Liver (tissue), 9 donors: ENCODE results near the gene TRMT2A. TPM values are rescaled to one million over a fixed set of nuclear protein-coding genes. Genes with fewer than 3 reads are reported as not detected.

ENCODE experiments used
- DNase-seq: peaks from one replicate; pipeline ENCODE4 v3.0.0-alpha.2; 2017; ENCODE audit warnings: low spot score
- H3K27ac ChIP-seq, 2 donors: one replicate each; pipeline ENCODE4 v1.7.0; 2013; ENCODE audit warnings: inconsistent platforms in 2 of 2, low read length in 2 of 2, control low read depth in 1 of 2, low read depth in 1 of 2, mild to moderate bottlenecking in 1 of 2
- H3K27me3 ChIP-seq, 4 donors: one replicate each; pipeline versions ENCODE4 v1.6.1 to v1.7.0; 2013; ENCODE audit warnings: low read length in 3 of 4, inconsistent platforms in 1 of 4, mild to moderate bottlenecking in 1 of 4, moderate library complexity in 1 of 4; ENCODE audit not compliant: control insufficient read depth in 4 of 4, insufficient read depth in 4 of 4
- H3K36me3 ChIP-seq, 4 donors: one replicate each; pipeline versions ENCODE4 v1.6.1 to v1.7.0; 2013; ENCODE audit warnings: low read length in 3 of 4, mild to moderate bottlenecking in 3 of 4, low read depth in 1 of 4, moderate library complexity in 1 of 4; ENCODE audit not compliant: control insufficient read depth in 4 of 4, insufficient read depth in 3 of 4
- H3K4me1 ChIP-seq, 4 donors: one replicate each; pipeline versions ENCODE4 v1.6.1 to v1.7.0; 2013; ENCODE audit warnings: low read length in 3 of 4, mild to moderate bottlenecking in 3 of 4, moderate library complexity in 1 of 4; ENCODE audit not compliant: control insufficient read depth in 4 of 4, insufficient read depth in 4 of 4
- H3K4me3 ChIP-seq, 3 donors: one replicate each; pipeline versions ENCODE4 v1.6.1 to v1.7.0; 2013; ENCODE audit warnings: low read length in 3 of 3, control low read depth in 1 of 3, low read depth in 1 of 3, mild to moderate bottlenecking in 1 of 3
- H3K9ac ChIP-seq, 2 donors: one replicate each; pipeline ENCODE4 v1.7.0; 2013; ENCODE audit warnings: low read length in 2 of 2, mild to moderate bottlenecking in 2 of 2, moderate library complexity in 2 of 2, control low read depth in 1 of 2, low read depth in 1 of 2
- H3K9me3 ChIP-seq, 4 donors: one replicate each; pipeline versions ENCODE4 v1.6.1 to v1.7.0; 2013; ENCODE audit warnings: low read length in 3 of 4; ENCODE audit not compliant: control insufficient read depth in 4 of 4
- CTCF ChIP-seq: fragments of 150-350 bp; IDR thresholded peaks from 2 replicates; pipeline ENCODE4 v1.5.1; 2017; ENCODE audit warnings: improper control_type of control experiment, low read depth, low read length; ENCODE audit not compliant: missing input control
- FOXA1 ChIP-seq: IDR thresholded peaks from 2 replicates; pipeline ENCODE4 v1.6.1; 2016; ENCODE audit warnings: antibody characterized with exemption
- FOXA2 ChIP-seq: IDR thresholded peaks from 2 replicates; pipeline ENCODE4 v1.6.1; 2016; ENCODE audit warnings: antibody characterized with exemption
- HNF4A ChIP-seq, 2 donors: conservative IDR thresholded peaks; 2 replicates each; pipeline ENCODE4 v1.6.1; 2016; ENCODE audit warnings: antibody characterized with exemption in 2 of 2, mild to moderate bottlenecking in 2 of 2
- HNF4G ChIP-seq: IDR thresholded peaks from 2 replicates; pipeline ENCODE4 v1.6.1; 2016; ENCODE audit warnings: antibody characterized with exemption
- JUND ChIP-seq, 2 donors: IDR thresholded peaks; 2 replicates each; pipeline ENCODE4 v1.6.1; 2016; ENCODE audit warnings: antibody characterized with exemption in 2 of 2
- MAX ChIP-seq: IDR thresholded peaks from 2 replicates; pipeline ENCODE4 v1.6.1; 2016; ENCODE audit warnings: antibody characterized with exemption
- NR2F2 ChIP-seq: IDR thresholded peaks from 2 replicates; pipeline ENCODE4 v1.6.1; 2016; ENCODE audit warnings: antibody characterized with exemption
- RAD21 ChIP-seq, 2 donors: IDR thresholded peaks; 2 replicates each; pipeline ENCODE4 v1.6.1; 2016; ENCODE audit warnings: antibody characterized with exemption in 2 of 2, mild to moderate bottlenecking in 2 of 2
- REST ChIP-seq: IDR thresholded peaks from 2 replicates; pipeline ENCODE4 v1.6.1; 2016; ENCODE audit warnings: antibody characterized with exemption, mild to moderate bottlenecking
- RXRA ChIP-seq, 2 donors: IDR thresholded peaks; 2 replicates each; pipeline ENCODE4 v1.6.1; 2017 to 2018; ENCODE audit warnings: antibody characterized with exemption in 2 of 2, mild to moderate bottlenecking in 1 of 2
- SP1 ChIP-seq: IDR thresholded peaks from 2 replicates; pipeline ENCODE4 v1.6.1; 2018; ENCODE audit warnings: antibody characterized with exemption, mild to moderate bottlenecking
- TAF1 ChIP-seq: conservative IDR thresholded peaks from 2 replicates; pipeline ENCODE4 v1.6.1; 2016; ENCODE audit warnings: antibody characterized with exemption, mild to moderate bottlenecking
- YY1 ChIP-seq: IDR thresholded peaks from 2 replicates; pipeline ENCODE4 v1.6.1; 2016; ENCODE audit warnings: antibody characterized with exemption, mild to moderate bottlenecking
- WGBS: extraction: QIAGEN DNeasy Blood & Tissue Kit; methylation state at CpG from one replicate; pipeline ENCODE4 v1.1.7; 2013; 5-methylcytosine and 5-hydroxymethylcytosine counted together
- polyA plus RNA-seq, 2 donors: library from polyadenylated mRNA; stranded (reverse) in 1 of 2; unstranded in 1 of 2; fragments of 200-250 nt in 1 of 2; fragments of >200 nt in 1 of 2; fragmentation: Nextera tagmentation in 1 of 2; extraction: Ambion mirVana in 1 of 2; gene quantifications; one replicate each; pipeline versions ENCODE4 v1.2.1 to v1.2.3, GENCODE V29; 2013 to 2015
- total RNA-seq, 2 donors: library from RNA; depleted of rRNA; stranded (reverse); fragments of >200 nt; gene quantifications; one replicate each; pipeline ENCODE4 v1.2.3, GENCODE V29; 2014
- TF ChIP-seq, protein P1 (sequence below): IDR thresholded peaks from 2 replicates; pipeline ENCODE4 v1.6.1; 2016; ENCODE audit warnings: antibody characterized with exemption
- donor health status: healthy.
- donor health status: healthy.
- donor health status: healthy.
- donor health status: healthy.
- donor health status: healthy.

TRMT2A gene
- total and polyA plus RNA-seq, 4 donors, result 19.9 to 32.9 (median 25.2) TPM

DNA sequence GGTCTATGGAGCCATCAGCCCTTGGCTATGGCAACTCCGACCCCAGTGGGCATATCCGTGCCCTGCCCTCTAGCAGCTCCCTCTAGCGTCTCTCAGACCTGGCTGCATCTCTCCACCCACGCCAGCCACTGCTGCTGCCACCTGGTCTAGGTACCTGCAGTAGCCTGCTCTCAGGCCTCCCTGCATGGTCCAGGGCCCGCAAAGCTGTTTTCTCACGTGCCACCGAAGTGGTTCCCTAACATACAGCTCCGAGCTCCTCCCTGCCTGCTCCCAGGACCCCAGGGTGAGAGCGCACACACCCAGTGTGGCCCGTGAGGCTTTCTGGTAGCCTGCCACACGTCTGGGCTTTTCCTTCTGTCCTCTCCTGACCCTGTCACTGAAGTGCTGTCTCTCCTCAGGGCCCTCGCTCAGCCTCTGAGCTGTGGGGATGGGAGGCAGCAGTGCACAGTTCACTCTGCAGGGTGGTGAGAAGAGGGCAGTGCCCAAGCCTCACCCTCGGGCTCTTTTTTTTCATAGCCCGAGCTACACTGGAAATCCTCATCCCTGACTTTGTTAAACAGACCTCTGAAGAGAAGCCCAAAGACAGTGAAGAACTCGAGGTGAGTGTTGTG, 22.7 kb downstream of the TRMT2A start:
- Histone ChIP-seq H3K36me3 (peaks cover 21 to 57% (median 38%) of the 10 kb centered on the region in 4 donors), H3K27ac (peak overlapping the region; percentile 92), H3K27me3 (no peaks in the 10 kb centered on the region), H3K9ac (peak overlapping the region; percentile 15 to 63), H3K9me3 (no peaks in the 10 kb centered on the region), H3K4me1 (peaks cover 12 to 29% (median 20%) of the 10 kb centered on the region in 4 donors), H3K4me3 (no peak overlapping the region)
- 66% methylated on average over 15 of the region's 15 CpGs for WGBS
- TF ChIP-seq NR2F2 (no peak), TAF1 (no peak), HNF4A (conservative IDR thresholded peaks at IDR 0.05) (no peak), CTCF (no peak), RAD21 (IDR thresholded peaks at IDR 0.05) (no peak), FOXA2 (no peak), JUND (IDR thresholded peaks at IDR 0.05) (no peak), YY1 (no peak), MAX (no peak), FOXA1 (no peak), RXRA (IDR thresholded peaks at IDR 0.05) (no peak), REST (no peak)
- TF ChIP-seq, protein P1, sequence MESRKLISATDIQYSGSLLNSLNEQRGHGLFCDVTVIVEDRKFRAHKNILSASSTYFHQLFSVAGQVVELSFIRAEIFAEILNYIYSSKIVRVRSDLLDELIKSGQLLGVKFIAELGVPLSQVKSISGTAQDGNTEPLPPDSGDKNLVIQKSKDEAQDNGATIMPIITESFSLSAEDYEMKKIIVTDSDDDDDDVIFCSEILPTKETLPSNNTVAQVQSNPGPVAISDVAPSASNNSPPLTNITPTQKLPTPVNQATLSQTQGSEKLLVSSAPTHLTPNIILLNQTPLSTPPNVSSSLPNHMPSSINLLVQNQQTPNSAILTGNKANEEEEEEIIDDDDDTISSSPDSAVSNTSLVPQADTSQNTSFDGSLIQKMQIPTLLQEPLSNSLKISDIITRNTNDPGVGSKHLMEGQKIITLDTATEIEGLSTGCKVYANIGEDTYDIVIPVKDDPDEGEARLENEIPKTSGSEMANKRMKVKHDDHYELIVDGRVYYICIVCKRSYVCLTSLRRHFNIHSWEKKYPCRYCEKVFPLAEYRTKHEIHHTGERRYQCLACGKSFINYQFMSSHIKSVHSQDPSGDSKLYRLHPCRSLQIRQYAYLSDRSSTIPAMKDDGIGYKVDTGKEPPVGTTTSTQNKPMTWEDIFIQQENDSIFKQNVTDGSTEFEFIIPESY, result no peak
- no peak for DNase-seq

GRCh38 chr22:20093418-20094196, 23.4 kb downstream of the TRMT2A start:
- peak overlapping the region; percentile 92 for H3K27ac ChIP-seq
- H3K9ac ChIP-seq, result peak overlapping the region in 1 of 2 donors; percentile 5
- 44% methylated on average over 13 of the region's 13 CpGs for WGBS
- H3K4me3 ChIP-seq, result no peak overlapping the region
- H3K4me1 ChIP-seq, result peaks cover 12 to 29% (median 20%) of the 10 kb centered on the region in 4 donors
- no peak for DNase-seq
- peaks cover 21 to 60% (median 40%) of the 10 kb centered on the region in 4 donors for H3K36me3 ChIP-seq
- H3K9me3 ChIP-seq, result no peaks in the 10 kb centered on the region
- no peaks in the 10 kb centered on the region for H3K27me3 ChIP-seq
- TF ChIP-seq RXRA (IDR thresholded peaks at IDR 0.05) (peak; percentile 97 to 99), HNF4G (peak; percentile 98), FOXA2 (peak; percentile 85), SP1 (peak; percentile 99), CTCF (no peak), YY1 (peak; percentile 88), MAX (peak; percentile 99)
- TF ChIP-seq, protein P1, result peak; percentile 91
